ENCODE data around the gene ALOX15B. TPM values are rescaled to one million over a fixed set of nuclear protein-coding genes. Genes with fewer than 3 reads are reported as not detected.

ALOX15B gene
- total RNA-seq, 1 donor from 2014 or later: not detected

DNA sequence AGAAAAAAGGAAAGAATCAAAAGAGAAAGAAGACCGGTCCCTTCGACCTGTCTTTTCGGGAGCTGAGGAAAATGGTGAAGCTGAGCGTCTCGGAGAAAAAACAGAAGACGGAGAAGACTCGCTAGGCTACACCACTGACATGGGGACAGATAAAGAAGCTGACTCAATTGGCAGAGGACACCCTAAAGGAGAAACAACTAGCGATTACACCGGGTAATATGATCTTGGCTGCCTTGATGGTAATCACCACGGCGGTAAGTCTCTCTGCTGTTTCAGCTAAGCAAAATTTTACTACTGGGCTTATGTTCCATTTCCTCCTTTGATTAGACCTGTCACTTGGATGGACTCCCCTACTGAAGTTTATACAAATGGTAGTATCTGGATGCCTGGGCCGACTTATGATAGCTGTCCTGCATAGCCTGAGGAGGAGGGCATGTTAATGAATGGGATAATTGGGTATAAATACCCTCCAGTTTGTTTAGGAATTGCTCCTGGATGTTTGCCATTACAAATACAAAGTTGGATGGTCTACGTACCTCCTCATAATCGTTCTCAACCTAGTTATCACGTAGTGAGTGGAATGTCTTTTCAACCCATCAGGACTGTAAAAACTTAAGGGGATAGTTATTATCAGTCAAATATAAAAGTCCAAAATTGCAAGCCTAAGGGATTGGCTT, 24.1 kb downstream of the ALOX15B start:
- Mint-ChIP-seq H3K4me3 (no peak overlapping the region), H3K27ac (no peak overlapping the region), H3K27me3 (ENCODE audit: insufficient read depth, low read depth) (peaks cover 66% of the 10 kb centered on the region), H3K9me3 (no peaks in the 10 kb centered on the region), H3K4me1 (peaks cover 7% of the 10 kb centered on the region), H3K36me3 (no peaks in the 10 kb centered on the region)
- Histone ChIP-seq H3K36me3 (no peaks in the 10 kb centered on the region), H3K79me2 (ENCODE audit: low read depth) (no peaks in the 10 kb centered on the region), H3F3A (ENCODE audit: low read depth) (peaks cover 12% of the 10 kb centered on the region), H3K9ac (no peak overlapping the region), H3K27me3 (peaks cover 95% of the 10 kb centered on the region), H2AFZ (replicated peaks) (no peak overlapping the region), H3K27ac (no peak overlapping the region), H3K4me1 (peaks cover 21% of the 10 kb centered on the region), H3K9me3 (ENCODE audit: low read depth) (no peaks in the 10 kb centered on the region), H3K4me3 (peak overlapping the region; percentile 12), H3K4me2 (peak overlapping the region; percentile 65), H4K20me1 (ENCODE audit: low read depth) (peaks cover 8% of the 10 kb centered on the region)
- peak; percentile 24 for TF ChIP-seq EZH2phosphoT487 (IDR thresholded peaks at IDR 0.05)
- TF ChIP-seq, protein P1, sequence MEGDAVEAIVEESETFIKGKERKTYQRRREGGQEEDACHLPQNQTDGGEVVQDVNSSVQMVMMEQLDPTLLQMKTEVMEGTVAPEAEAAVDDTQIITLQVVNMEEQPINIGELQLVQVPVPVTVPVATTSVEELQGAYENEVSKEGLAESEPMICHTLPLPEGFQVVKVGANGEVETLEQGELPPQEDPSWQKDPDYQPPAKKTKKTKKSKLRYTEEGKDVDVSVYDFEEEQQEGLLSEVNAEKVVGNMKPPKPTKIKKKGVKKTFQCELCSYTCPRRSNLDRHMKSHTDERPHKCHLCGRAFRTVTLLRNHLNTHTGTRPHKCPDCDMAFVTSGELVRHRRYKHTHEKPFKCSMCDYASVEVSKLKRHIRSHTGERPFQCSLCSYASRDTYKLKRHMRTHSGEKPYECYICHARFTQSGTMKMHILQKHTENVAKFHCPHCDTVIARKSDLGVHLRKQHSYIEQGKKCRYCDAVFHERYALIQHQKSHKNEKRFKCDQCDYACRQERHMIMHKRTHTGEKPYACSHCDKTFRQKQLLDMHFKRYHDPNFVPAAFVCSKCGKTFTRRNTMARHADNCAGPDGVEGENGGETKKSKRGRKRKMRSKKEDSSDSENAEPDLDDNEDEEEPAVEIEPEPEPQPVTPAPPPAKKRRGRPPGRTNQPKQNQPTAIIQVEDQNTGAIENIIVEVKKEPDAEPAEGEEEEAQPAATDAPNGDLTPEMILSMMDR (IDR thresholded peaks at IDR 0.05): no peak
- TF ChIP-seq EZH2 (IDR thresholded peaks at IDR 0.05): peak; percentile 73
- no peak for DNase-seq (ENCODE audit: low spot score)

GRCh38 chr17:8063761-8064534, 25.1 kb downstream of the ALOX15B start:
- Mint-ChIP-seq H3K4me1 (peaks cover 7% of the 10 kb centered on the region), H3K27me3 (ENCODE audit: insufficient read depth, low read depth) (peaks cover 71% of the 10 kb centered on the region), H3K4me3 (no peak overlapping the region), H3K27ac (no peak overlapping the region), H3K9me3 (no peaks in the 10 kb centered on the region), H3K36me3 (no peaks in the 10 kb centered on the region)
- no peak for DNase-seq (ENCODE audit: low spot score)
- Histone ChIP-seq H3K27me3 (peaks cover 95% of the 10 kb centered on the region), H2AFZ (replicated peaks) (no peak overlapping the region), H3K9ac (no peak overlapping the region), H4K20me1 (ENCODE audit: low read depth) (peaks cover 8% of the 10 kb centered on the region), H3F3A (ENCODE audit: low read depth) (peaks cover 12% of the 10 kb centered on the region), H3K79me2 (ENCODE audit: low read depth) (no peaks in the 10 kb centered on the region), H3K9me3 (ENCODE audit: low read depth) (no peaks in the 10 kb centered on the region), H3K4me3 (peak overlapping the region; percentile 12), H3K4me1 (peaks cover 21% of the 10 kb centered on the region), H3K27ac (no peak overlapping the region), H3K4me2 (peak overlapping the region; percentile 65), H3K36me3 (no peaks in the 10 kb centered on the region)
- TF ChIP-seq EZH2phosphoT487 (IDR thresholded peaks at IDR 0.05) (no peak), EZH2 (IDR thresholded peaks at IDR 0.05) (no peak)
- TF ChIP-seq, protein P1 (IDR thresholded peaks at IDR 0.05): no peak

DNA sequence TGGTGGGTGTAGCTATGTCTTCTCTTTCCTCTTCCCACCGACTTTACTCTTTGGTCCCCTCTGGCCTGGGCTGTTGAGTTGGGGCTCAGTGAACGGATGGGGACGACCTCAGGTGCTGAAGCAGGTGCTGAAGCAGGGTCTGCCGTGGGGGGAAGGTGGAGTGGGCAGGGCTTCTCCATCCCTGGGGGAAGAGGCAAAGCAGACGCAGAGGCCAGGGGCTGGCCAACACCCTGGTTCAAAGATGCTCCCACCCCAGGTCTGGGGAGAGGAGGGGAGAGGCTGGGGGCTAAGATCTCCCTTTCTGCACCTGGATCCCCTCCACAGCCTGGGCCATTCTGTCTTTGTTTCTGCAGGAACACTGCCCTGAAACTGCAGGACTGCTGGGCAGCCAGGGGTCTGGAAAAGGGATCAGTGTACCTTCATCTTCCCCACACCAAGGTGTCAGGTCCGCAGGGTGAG, 25.7 kb downstream of the ALOX15B start:
- Histone ChIP-seq H3K27me3 (peaks cover 95% of the 10 kb centered on the region), H3K9me3 (ENCODE audit: low read depth) (no peaks in the 10 kb centered on the region), H2AFZ (replicated peaks) (no peak overlapping the region), H3K27ac (no peak overlapping the region), H3K9ac (no peak overlapping the region), H4K20me1 (ENCODE audit: low read depth) (peaks cover 8% of the 10 kb centered on the region), H3K36me3 (no peaks in the 10 kb centered on the region), H3F3A (ENCODE audit: low read depth) (peaks cover 12% of the 10 kb centered on the region), H3K4me3 (no peak overlapping the region), H3K4me1 (peaks cover 21% of the 10 kb centered on the region), H3K79me2 (ENCODE audit: low read depth) (no peaks in the 10 kb centered on the region), H3K4me2 (peak overlapping the region; percentile 65)
- Mint-ChIP-seq H3K4me1 (peaks cover 7% of the 10 kb centered on the region), H3K4me3 (no peak overlapping the region), H3K27me3 (ENCODE audit: insufficient read depth, low read depth) (peaks cover 67% of the 10 kb centered on the region), H3K27ac (no peak overlapping the region), H3K9me3 (no peaks in the 10 kb centered on the region), H3K36me3 (no peaks in the 10 kb centered on the region)
- TF ChIP-seq, protein P1 (IDR thresholded peaks at IDR 0.05): no peak
- no peak for TF ChIP-seq EZH2 (IDR thresholded peaks at IDR 0.05)
- DNase-seq (ENCODE audit: low spot score): no peak
